B cell (primary cell): ENCODE results near the gene THOP1. TPM values are rescaled to one million over a fixed set of nuclear protein-coding genes. Genes with fewer than 3 reads are reported as not detected.

Experiments used
- ATAC-seq: fragments of 200-7000 bp; cut with Tn5 transposase; one replicate; pipeline ENCODE4 v1.10.0; 2021; ENCODE audit warnings: low read depth, mild to moderate bottlenecking, moderate number of reproducible peaks, moderate library complexity
- CTCF ChIA-PET: fragments of 350-600 bp; sonication (Branson Sonifier 250); formaldehyde crosslinking; loops from one replicate; lab custom pipeline; 2021; ENCODE audit warnings: antibody characterized with exemption, inconsistent platforms; lab: Charles Lee
- POLR2A ChIA-PET: fragments of 350-600 bp; sonication (Branson Sonifier 250); formaldehyde crosslinking; loops from one replicate; lab custom pipeline; 2021; ENCODE audit warnings: antibody characterized with exemption; lab: Charles Lee
- DNase-seq: peaks from one replicate; pipeline ENCODE4 v3.0.0; 2013
- H2AFZ ChIP-seq: 2 replicates; pipeline ENCODE4 v1.6.1; 2012; ENCODE audit warnings: mild to moderate bottlenecking, low read depth, low read length; ENCODE audit not compliant: insufficient read depth, poor library complexity, severe bottlenecking
- H3K27ac ChIP-seq, 2 donors: 1 replicate in 1 of 2; 2 replicates in 1 of 2; pipeline ENCODE4 v1.5.1; 2012 to 2013; ENCODE audit warnings: low read length in 2 of 2, mild to moderate bottlenecking in 2 of 2, moderate library complexity in 1 of 2
- H3K27me3 ChIP-seq, 4 experiments: fragments of 200-600 bp in 1 of 4; sonication (generic) in 1 of 4; replicated peaks in 1 of 4; 1 replicate in 2 of 4; 2 replicates in 2 of 4; pipeline versions ENCODE4 v1.6.1 to v1.7.0; 2013 to 2016; ENCODE audit warnings: low read length in 3 of 4, mild to moderate bottlenecking in 2 of 4, mixed read lengths in 1 of 4, moderate library complexity in 1 of 4; ENCODE audit not compliant: insufficient read depth in 4 of 4, control insufficient read depth in 3 of 4; ENCODE audit errors: control extremely low read depth in 1 of 4
- H3K36me3 ChIP-seq, 2 experiments: replicated peaks in 1 of 2; 1 replicate in 1 of 2; 2 replicates in 1 of 2; pipeline versions ENCODE4 v1.6.1 to v1.7.1; 2013; ENCODE audit warnings: low read length in 1 of 2; ENCODE audit not compliant: insufficient read depth in 2 of 2, control insufficient read depth in 1 of 2; ENCODE audit errors: control extremely low read depth in 1 of 2, extremely low read depth in 1 of 2
- H3K4me1 ChIP-seq, 2 donors: fragments of 200-600 bp in 1 of 2; sonication (generic) in 1 of 2; 1 replicate in 1 of 2; 2 replicates in 1 of 2; pipeline versions ENCODE4 v1.5.1 to v1.6.1; 2013 to 2017; ENCODE audit warnings: low read length in 2 of 2; ENCODE audit not compliant: control insufficient read depth in 2 of 2, insufficient read depth in 2 of 2
- H3K4me2 ChIP-seq: replicated peaks from 2 replicates; pipeline ENCODE3; 2012; ENCODE audit warnings: mild to moderate bottlenecking, low read depth, low read length; ENCODE audit not compliant: poor library complexity, severe bottlenecking
- H3K4me3 ChIP-seq, 5 experiments: fragments of 200-600 bp in 1 of 5; sonication (generic) in 1 of 5; 1 replicate in 3 of 5; 2 replicates in 2 of 5; pipeline versions ENCODE4 v1.5.1 to v1.7.0; 2011 to 2016; ENCODE audit warnings: low read length in 4 of 5, mild to moderate bottlenecking in 4 of 5, low read depth in 2 of 5, control low read depth in 1 of 5, moderate library complexity in 1 of 5; ENCODE audit not compliant: insufficient read depth in 1 of 5; ENCODE audit errors: control extremely low read depth in 1 of 5, extremely low read depth in 1 of 5
- H3K79me2 ChIP-seq: fragments of 200-600 bp; sonication (generic); one replicate; pipeline ENCODE4 v1.6.0; 2016; ENCODE audit warnings: low read length; ENCODE audit not compliant: control insufficient read depth, insufficient read depth
- H3K9ac ChIP-seq: fragments of 200-600 bp; sonication (generic); 2 replicates; pipeline ENCODE4 v1.6.1; 2017; ENCODE audit warnings: mild to moderate bottlenecking, low read length, moderate library complexity
- H3K9me3 ChIP-seq, 3 donors: one replicate each; pipeline versions ENCODE4 v1.6.1 to v1.7.1; 2013; ENCODE audit warnings: low read length in 2 of 3; ENCODE audit not compliant: control insufficient read depth in 2 of 3, insufficient read depth in 1 of 3; ENCODE audit errors: control extremely low read depth in 1 of 3
- H4K20me1 ChIP-seq: 2 replicates; pipeline ENCODE4 v1.6.0; 2012; ENCODE audit warnings: mild to moderate bottlenecking, low read length; ENCODE audit not compliant: insufficient read depth, control insufficient read depth, poor library complexity, severe bottlenecking
- H3K27ac Mint-ChIP-seq: one replicate; pipeline ENCODE4 v1.8.0; 2021; ENCODE audit warnings: mixed read lengths
- H3K27me3 Mint-ChIP-seq: one replicate; pipeline ENCODE4 v1.8.0; 2021; ENCODE audit warnings: mixed read lengths
- H3K4me1 Mint-ChIP-seq: one replicate; pipeline ENCODE4 v1.8.0; 2021; ENCODE audit warnings: mixed read lengths
- H3K4me3 Mint-ChIP-seq: one replicate; pipeline ENCODE4 v1.8.0; 2021; ENCODE audit warnings: mixed read lengths
- H3K9me3 Mint-ChIP-seq: one replicate; pipeline ENCODE4 v1.8.0; 2022; ENCODE audit warnings: mixed read lengths; ENCODE audit not compliant: insufficient read depth
- CTCF ChIP-seq: fragments of 200-600 bp; IDR thresholded peaks from one replicate; pipeline ENCODE4 v1.8.0; 2022; ENCODE audit warnings: antibody characterized with exemption, mild to moderate bottlenecking
- EZH2 ChIP-seq: IDR thresholded peaks from 2 replicates; pipeline ENCODE4 v1.6.1; 2012; ENCODE audit warnings: borderline replicate concordance, low read depth, mild to moderate bottlenecking, moderate library complexity, low read length; ENCODE audit not compliant: insufficient read depth, poor library complexity, severe bottlenecking
- WGBS: methylation state at CpG from one replicate; pipeline ENCODE4 v1.1.5; 2013; ENCODE audit warnings: missing lambda C conversion rate; ENCODE audit not compliant: insufficient coverage; 5-methylcytosine and 5-hydroxymethylcytosine counted together
- intact Hi-C: fragments of 100-400 bp; cut with micrococcal nuclease; formaldehyde crosslinking; loops from one replicate; pipeline ENCODE4 v1.10.0; 2022
- polyA plus RNA-seq: library from polyadenylated mRNA; depleted of rRNA; stranded (reverse); fragments of >200 nt; gene quantifications from 2 replicates; pipeline ENCODE4 v1.2.3, GENCODE V29; 2012
- total RNA-seq, 2 donors: library from RNA; stranded (reverse); fragments of 120-200 nt in 1 of 2; gene quantifications; 1 replicate in 1 of 2; 2 replicates in 1 of 2; pipeline versions ENCODE4 v1.2.3 to v1.2.4, GENCODE V29; 2013 to 2022

The THOP1 gene
- total and polyA plus RNA-seq, 2 donors (not counting 1 experiment from before 2014, with no cell fraction given) = 54.3 to 56.4 TPM

DNA sequence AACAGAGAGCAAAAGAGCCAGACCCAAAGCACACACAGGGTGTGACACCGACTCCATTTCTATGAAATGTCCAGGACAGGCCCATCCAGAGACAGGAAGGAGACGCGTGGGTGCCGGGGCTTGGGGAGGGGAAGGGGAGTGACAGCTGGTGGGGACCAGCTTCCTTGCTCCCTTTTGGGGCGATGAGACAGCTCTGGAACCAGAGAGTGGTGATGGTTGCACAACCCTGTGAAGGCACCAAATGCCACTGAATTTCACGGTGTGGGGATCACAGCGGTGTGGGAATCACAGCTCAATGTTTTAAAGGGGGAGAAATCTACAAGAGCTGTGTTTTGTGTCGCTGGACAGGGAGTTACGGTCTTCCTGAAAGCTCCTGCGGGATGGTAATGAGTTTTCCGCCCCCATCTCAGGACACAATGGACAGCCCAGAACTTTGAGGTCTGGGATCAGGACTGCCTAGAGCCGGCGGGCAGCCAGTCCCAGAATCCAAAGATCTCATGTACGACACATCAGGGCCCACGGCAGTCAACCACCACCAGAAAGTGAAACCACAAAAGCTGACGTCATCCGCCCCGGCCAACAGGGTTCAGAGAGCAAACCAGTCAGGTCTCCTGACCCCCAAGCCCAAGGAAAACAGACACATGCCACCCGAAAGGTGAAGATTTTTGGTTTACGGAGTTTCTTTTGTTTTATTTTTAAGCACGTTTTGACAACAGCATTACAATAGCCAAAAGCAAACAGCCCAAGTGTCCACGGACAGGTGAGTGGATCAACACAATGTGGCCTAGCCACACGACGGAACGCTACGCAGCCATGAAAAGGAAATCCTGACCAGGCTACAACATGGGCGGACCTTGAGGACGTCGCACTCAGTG is 9.5 kb upstream of the THOP1 start:
- H3K4me3 Mint-ChIP-seq = peak overlapping the region; percentile 87
- WGBS = 49% methylated on average over 25 of the region's 29 CpGs
- H3K27me3 ChIP-seq = no peaks in the 10 kb centered on the region
- no peaks in the 10 kb centered on the region for H3K9me3 ChIP-seq
- no peaks in the 10 kb centered on the region for H3K9me3 Mint-ChIP-seq
- H3K36me3 ChIP-seq = peaks cover 0 to 10% of the 10 kb centered on the region in 2 experiments
- intact Hi-C loops = no loop called here
- H3K4me1 ChIP-seq = peaks cover 11 to 22% of the 10 kb centered on the region in 2 donors
- H3K4me3 ChIP-seq = peak overlapping the region in 4 of 5 experiments; percentile 28 to 48 (median 40)
- ChIA-PET CTCF (interaction anchor here (0.9 to 2.9 kb wide), 4 partner anchors 27 to 139 kb away, joined by 3 to 16 read pairs (median 4); no protein-coding TSS in a partner anchor), POLR2A (interaction anchor here (0.6 to 0.7 kb wide), 2 partner anchors 629 to 1291 kb away, joined by 3 to 4 read pairs; partner anchors contain the start of gene ZBTB7A)
- H3K9ac ChIP-seq = peak overlapping the region; percentile 69
- no peaks in the 10 kb centered on the region for H3K27me3 Mint-ChIP-seq
- DNase-seq (peak; percentile 77), ATAC-seq (peak; percentile 60)
- H3K4me2 ChIP-seq = peak overlapping the region; percentile 74
- H4K20me1 ChIP-seq = peaks cover 47% of the 10 kb centered on the region
- peak overlapping the region; percentile 96 for H3K27ac Mint-ChIP-seq
- TF ChIP-seq CTCF = no peak
- TF ChIP-seq EZH2 = no peak
- peaks cover 39% of the 10 kb centered on the region for H3K4me1 Mint-ChIP-seq
- H3K79me2 ChIP-seq = peaks cover 90% of the 10 kb centered on the region
- peak overlapping the region; percentile 80 to 86 for H3K27ac ChIP-seq
- peak overlapping the region; percentile 57 for H2AFZ ChIP-seq
